Pancreas (tissue), 10 donors: ENCODE data around the gene OR52E2. TPM values are rescaled to one million over a fixed set of nuclear protein-coding genes. Genes with fewer than 3 reads are reported as not detected.

Experiments used
- ATAC-seq, 4 donors: fragments of 200-7000 bp; cut with Tn5 transposase; one replicate each; pipeline versions ENCODE4 v1.8.0 to v1.9.1; 2020; ENCODE audit warnings: mild to moderate bottlenecking in 4 of 4, moderate library complexity in 4 of 4
- DNase-seq, 6 donors: peaks; one replicate each; pipeline ENCODE4 v3.0.0-alpha.2; 2020
- FAIRE-seq: peaks from 2 replicates; lab custom pipeline; 2012; peaks lifted over from hg19 to GRCh38; lab: Jason Lieb, UNC
- H3K27ac ChIP-seq, 4 donors: fragments of 200-600 bp; sonication (generic); 1 replicate in 3 of 4; 2 replicates in 1 of 4; pipeline versions ENCODE4 v1.5.0 to v1.8.0; 2020
- H3K27me3 ChIP-seq, 4 donors: fragments of 200-600 bp; one replicate each; pipeline ENCODE4 v1.8.0; 2021
- H3K36me3 ChIP-seq, 3 donors: fragments of 200-600 bp; sonication (generic) in 1 of 3; one replicate each; pipeline versions ENCODE4 v1.5.0 to v1.8.0; 2020 to 2021
- H3K4me1 ChIP-seq, 3 donors: fragments of 200-600 bp; one replicate each; pipeline ENCODE4 v1.8.0; 2021
- H3K4me3 ChIP-seq, 4 donors: fragments of 200-600 bp; sonication (generic) in 2 of 4; one replicate each; pipeline versions ENCODE4 v1.5.0 to v1.8.0; 2020 to 2021
- H3K9me3 ChIP-seq, 4 donors: fragments of 200-600 bp; one replicate each; pipeline ENCODE4 v1.8.0; 2021
- CTCF ChIP-seq, 4 donors: fragments of 200-600 bp; sonication (generic) in 3 of 4; IDR thresholded peaks; one replicate each; pipeline versions ENCODE4 v1.5.0 to v1.8.0; 2021; ENCODE audit warnings: antibody characterized with exemption in 4 of 4
- WGBS, 2 donors: extraction: QIAGEN DNeasy Blood & Tissue Kit; methylation state at CpG; one replicate each; pipeline ENCODE4 v1.1.7; 2013; 5-methylcytosine and 5-hydroxymethylcytosine counted together
- intact Hi-C, 3 donors: fragments of 100-400 bp; cut with DNase I; formaldehyde crosslinking; loops; one replicate each; pipeline versions ENCODE4 v1.11.1 to v1.14.2; 2022
- polyA plus RNA-seq, 2 donors: library from polyadenylated mRNA; stranded (reverse); fragments of 200-250 nt; gene quantifications; one replicate each; pipeline ENCODE4 v1.2.3, GENCODE V29; 2013
- total RNA-seq, 6 donors: library from RNA; stranded (reverse); fragmentation: NEBNext Ultra II Directional in 4 of 6; extraction: Animal tissue kit (Norgen Biotek cat#: 25700) in 4 of 6; gene quantifications; one replicate each; pipeline versions ENCODE4 v1.2.1 to v1.2.4, GENCODE V29; 2021 to 2023
- donor health status: healthy with polysubstance abuse.
- donor health status: DM: no; HTN: no; CAD: no; lungs with moderate emphysema.
- donor health status: DM: no; HTN: no; CAD: no.
- donor health status: control.
- donor health status: control.
- donor health status: Bipolar disorder and iron deficiency.
- donor health status: DM: yes; HTN: yes; CAD: no.
- donor health status: DM: no; HTN: no; CAD: no.
- donor health status: DM: no; HTN: no; CAD: no.
- donor health status: DM: yes; HTN: yes; CAD: no.

OR52E2 gene
- total and polyA plus RNA-seq, 8 donors = not detected

DNA sequence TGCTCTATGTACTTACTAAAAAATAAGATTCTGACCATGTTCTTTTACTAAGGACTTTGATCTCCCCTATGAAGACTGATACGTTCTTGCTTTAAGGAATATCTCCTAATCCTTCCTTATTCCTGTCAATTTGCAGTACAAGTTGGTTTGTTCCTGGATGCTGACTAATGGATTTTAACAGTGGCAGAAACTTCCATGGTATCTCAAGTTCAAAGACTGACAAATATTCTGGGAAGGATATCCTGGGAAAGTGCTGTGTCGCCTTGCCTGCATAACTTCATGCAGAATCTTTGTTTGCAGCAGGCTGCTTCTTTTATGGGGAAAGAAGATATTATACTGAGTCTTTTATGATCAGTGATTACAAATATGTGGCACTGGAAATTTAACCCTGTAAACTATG lies 21.5 kb downstream of the OR52E2 start:
- H3K9me3 ChIP-seq = no peaks in the 10 kb centered on the region
- FAIRE-seq (no peak), ATAC-seq (no peak), DNase-seq (no peak)
- H3K27me3 ChIP-seq = no peaks in the 10 kb centered on the region
- 28 to 54% methylated on average over 2 of the region's 2 CpGs for WGBS, 2 donors
- TF ChIP-seq CTCF (IDR thresholded peaks at IDR 0.05) = no peak
- H3K4me3 ChIP-seq = no peak overlapping the region
- H3K4me1 ChIP-seq = no peaks in the 10 kb centered on the region
- H3K27ac ChIP-seq = no peak overlapping the region
- H3K36me3 ChIP-seq = no peaks in the 10 kb centered on the region
- intact Hi-C loops = no loop called here

- H3K9me3 ChIP-seq = no peaks in the 10 kb centered on the region
- ATAC-seq (no peak), DNase-seq (no peak), FAIRE-seq (no peak)
- H3K27ac ChIP-seq = no peak overlapping the region
- WGBS, 2 donors = 59 to 70% methylated on average over 2 of the region's 2 CpGs
- H3K4me1 ChIP-seq = no peaks in the 10 kb centered on the region
- no peak for TF ChIP-seq CTCF (IDR thresholded peaks at IDR 0.05)
- no peaks in the 10 kb centered on the region for H3K27me3 ChIP-seq
- intact Hi-C loops = no loop called here
- no peaks in the 10 kb centered on the region for H3K36me3 ChIP-seq
- no peak overlapping the region for H3K4me3 ChIP-seq
Measured at GRCh38 chr11:5036669-5037068, 22.8 kb downstream of the OR52E2 start.

DNA sequence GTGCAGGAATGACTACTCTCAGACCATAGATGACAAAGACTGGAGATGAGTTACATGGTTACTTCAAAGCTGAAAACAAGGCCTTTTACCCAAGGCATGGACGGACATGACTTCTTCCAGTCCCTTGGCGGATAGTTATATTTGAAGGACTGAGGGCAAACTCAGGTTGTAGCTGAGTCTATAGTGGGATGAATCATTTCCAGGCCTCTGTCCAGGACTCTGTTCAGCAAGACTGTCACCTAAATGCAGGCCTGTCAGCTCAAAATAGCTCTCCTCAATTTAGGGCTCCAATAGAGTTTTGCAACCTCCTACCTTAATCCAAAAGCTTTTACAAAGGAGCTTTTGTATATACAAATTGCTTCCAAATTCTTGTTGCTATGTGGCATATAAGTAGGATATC lies 37.4 kb downstream of the OR52E2 start:
- no peak overlapping the region for H3K27ac ChIP-seq
- FAIRE-seq = no peak
- no peak for ATAC-seq
- intact Hi-C loops = no loop called here
- DNase-seq = no peak
- no peaks in the 10 kb centered on the region for H3K9me3 ChIP-seq
- H3K27me3 ChIP-seq = no peaks in the 10 kb centered on the region
- no peaks in the 10 kb centered on the region for H3K4me1 ChIP-seq
- 81 to 92% methylated on average over 2 of the region's 2 CpGs for WGBS, 2 donors
- H3K36me3 ChIP-seq = no peaks in the 10 kb centered on the region
- no peak overlapping the region for H3K4me3 ChIP-seq
- no peak for TF ChIP-seq CTCF (IDR thresholded peaks at IDR 0.05)

- FAIRE-seq = no peak
- no peaks in the 10 kb centered on the region for H3K36me3 ChIP-seq
- no peak overlapping the region for H3K4me3 ChIP-seq
- no peaks in the 10 kb centered on the region for H3K27me3 ChIP-seq
- no peak for TF ChIP-seq CTCF (IDR thresholded peaks at IDR 0.05)
- H3K4me1 ChIP-seq = no peaks in the 10 kb centered on the region
- H3K27ac ChIP-seq = no peak overlapping the region
- no peak for ATAC-seq
- DNase-seq = no peak
- WGBS, 2 donors = 59 to 61% methylated on average over 1 of the region's 1 CpG
- intact Hi-C loops = no loop called here
- H3K9me3 ChIP-seq = no peaks in the 10 kb centered on the region
Measured at GRCh38 chr11:5013012-5013411, 46.4 kb downstream of the OR52E2 start.

GRCh38 chr11:5011254-5011653 lies 48.2 kb downstream of the OR52E2 start:
- Histone ChIP-seq H3K27ac (no peak overlapping the region), H3K36me3 (no peaks in the 10 kb centered on the region), H3K27me3 (no peaks in the 10 kb centered on the region), H3K9me3 (no peaks in the 10 kb centered on the region), H3K4me1 (no peaks in the 10 kb centered on the region), H3K4me3 (no peak overlapping the region)
- intact Hi-C loops = no loop called here
- DNase-seq (no peak), FAIRE-seq (no peak), ATAC-seq (no peak)
- no peak for TF ChIP-seq CTCF (IDR thresholded peaks at IDR 0.05)
- WGBS, 2 donors = 60 to 65% methylated on average over 8 of the region's 8 CpGs

Other genes with a start within 250 kb of the OR52E2 start
- not detected for gene OR51F2, start 238.3 kb downstream of the OR52E2 start, total RNA-seq
- gene OR51F2, start 238.3 kb downstream of the OR52E2 start, polyA plus RNA-seq = not detected
- gene OR51S1, start 210.4 kb downstream of the OR52E2 start, total RNA-seq = not detected
- not detected for gene OR51S1, start 210.4 kb downstream of the OR52E2 start, polyA plus RNA-seq
- gene OR51T1, start 177.7 kb downstream of the OR52E2 start, total RNA-seq = not detected
- gene OR51T1, start 177.7 kb downstream of the OR52E2 start, polyA plus RNA-seq = not detected
- gene OR51A7, start 155.8 kb downstream of the OR52E2 start, total RNA-seq = not detected
- not detected for gene OR51A7, start 155.8 kb downstream of the OR52E2 start, polyA plus RNA-seq
- not detected for gene OR51G2, start 140.3 kb downstream of the OR52E2 start, total RNA-seq
- not detected for gene OR51G2, start 140.3 kb downstream of the OR52E2 start, polyA plus RNA-seq
- not detected for gene OR51G1, start 135.3 kb downstream of the OR52E2 start, total RNA-seq
- gene OR51G1, start 135.3 kb downstream of the OR52E2 start, polyA plus RNA-seq = not detected
- not detected for gene OR51A4, start 112.0 kb downstream of the OR52E2 start, total RNA-seq
- not detected for gene OR51A4, start 112.0 kb downstream of the OR52E2 start, polyA plus RNA-seq
- not detected for gene OR51A2, start 103.9 kb downstream of the OR52E2 start, total RNA-seq
- gene OR51A2, start 103.9 kb downstream of the OR52E2 start, polyA plus RNA-seq = not detected
- not detected for gene OR51L1, start 64.8 kb downstream of the OR52E2 start, total RNA-seq
- gene OR51L1, start 64.8 kb downstream of the OR52E2 start, polyA plus RNA-seq = not detected
- gene OR52J3, start 13.1 kb downstream of the OR52E2 start, total RNA-seq = not detected
- gene OR52J3, start 13.1 kb downstream of the OR52E2 start, polyA plus RNA-seq = not detected
- gene OR52E1, start 9.9 kb upstream of the OR52E2 start, total RNA-seq = not detected
- not detected for gene OR52E1, start 9.9 kb upstream of the OR52E2 start, polyA plus RNA-seq
- not detected for gene OR52A5, start 78.7 kb upstream of the OR52E2 start, total RNA-seq
- not detected for gene OR52A5, start 78.7 kb upstream of the OR52E2 start, polyA plus RNA-seq
- not detected for gene OR52A1, start 95.1 kb upstream of the OR52E2 start, total RNA-seq
- not detected for gene OR52A1, start 95.1 kb upstream of the OR52E2 start, polyA plus RNA-seq
- gene OR51V1, start 141.1 kb upstream of the OR52E2 start, total RNA-seq = not detected
- not detected for gene OR51V1, start 141.1 kb upstream of the OR52E2 start, polyA plus RNA-seq
- 10 to 100 TPM in 3 of 6 donors, 1 to 10 TPM in 3; 2.2 to 89.0 (median 7.4) TPM for gene HBB, start 167.4 kb upstream of the OR52E2 start, total RNA-seq
- 1 to 10 TPM; 3.9 to 4.9 TPM for gene HBB, start 167.4 kb upstream of the OR52E2 start, polyA plus RNA-seq
- gene HBD, start 174.9 kb upstream of the OR52E2 start, total RNA-seq = 1 to 10 TPM in 1 of 6 donors, not detected in 5; 1.1 TPM
- gene HBD, start 174.9 kb upstream of the OR52E2 start, polyA plus RNA-seq = not detected
- 1 to 10 TPM in 1 of 6 donors, not detected in 5; 3.3 TPM for gene HBG1, start 190.2 kb upstream of the OR52E2 start, total RNA-seq
- not detected for gene HBG1, start 190.2 kb upstream of the OR52E2 start, polyA plus RNA-seq
- 10 to 100 TPM in 1 of 6 donors, not detected in 5; 10.6 TPM for gene HBG2, start 195.2 kb upstream of the OR52E2 start, total RNA-seq
- not detected for gene HBG2, start 195.2 kb upstream of the OR52E2 start, polyA plus RNA-seq
- 1 to 10 TPM in 1 of 6 donors, not detected in 5; 3.5 TPM for gene HBE1, start 210.3 kb upstream of the OR52E2 start, total RNA-seq
- gene HBE1, start 210.3 kb upstream of the OR52E2 start, polyA plus RNA-seq = not detected
- not detected for gene OR51B4, start 242.3 kb upstream of the OR52E2 start, total RNA-seq
- not detected for gene OR51B4, start 242.3 kb upstream of the OR52E2 start, polyA plus RNA-seq